Measurements from ENCODE around the gene AGMO. TPM values are rescaled to one million over a fixed set of nuclear protein-coding genes. Genes with fewer than 3 reads are reported as not detected.

AGMO gene
- total and polyA plus RNA-seq, 12 donors = 0.05 to 0.34 (median 0.15) TPM; not detected in 7

DNA sequence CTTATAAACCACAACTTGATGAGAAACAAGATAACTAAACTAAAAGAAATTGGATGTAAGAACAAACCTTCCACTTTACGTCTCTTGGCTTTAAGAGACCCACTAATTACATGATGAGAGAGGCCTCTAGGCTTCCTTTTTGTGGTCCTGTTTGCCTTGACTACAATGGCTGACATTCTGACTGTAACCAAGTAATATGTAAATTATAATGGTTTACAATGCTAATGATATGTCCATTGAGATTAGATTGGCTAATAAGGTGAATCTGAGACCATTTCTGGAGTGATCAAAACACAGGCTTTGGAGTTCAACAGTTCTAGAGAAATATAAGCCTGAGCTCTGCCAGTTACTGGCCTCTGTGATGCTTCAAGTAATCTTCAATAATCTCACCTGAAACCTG is 39.4 kb upstream of the AGMO start:
- no peak for DNase-seq
- Histone ChIP-seq H3K4me3 (no peak overlapping the region), H3K27ac (no peak overlapping the region), H3K27me3 (no peaks in the 10 kb centered on the region), H3K9me3 (replicated peaks in 1 of 3) (no peaks in the 10 kb centered on the region), H3K36me3 (replicated peaks in 1 of 2) (no peaks in the 10 kb centered on the region), H3K4me1 (replicated peaks in 1 of 2) (no peaks in the 10 kb centered on the region)
- 53 to 71% (median 61%) methylated on average over 1 of the region's 1 CpG for WGBS, 4 donors
- TF ChIP-seq, protein P1, sequence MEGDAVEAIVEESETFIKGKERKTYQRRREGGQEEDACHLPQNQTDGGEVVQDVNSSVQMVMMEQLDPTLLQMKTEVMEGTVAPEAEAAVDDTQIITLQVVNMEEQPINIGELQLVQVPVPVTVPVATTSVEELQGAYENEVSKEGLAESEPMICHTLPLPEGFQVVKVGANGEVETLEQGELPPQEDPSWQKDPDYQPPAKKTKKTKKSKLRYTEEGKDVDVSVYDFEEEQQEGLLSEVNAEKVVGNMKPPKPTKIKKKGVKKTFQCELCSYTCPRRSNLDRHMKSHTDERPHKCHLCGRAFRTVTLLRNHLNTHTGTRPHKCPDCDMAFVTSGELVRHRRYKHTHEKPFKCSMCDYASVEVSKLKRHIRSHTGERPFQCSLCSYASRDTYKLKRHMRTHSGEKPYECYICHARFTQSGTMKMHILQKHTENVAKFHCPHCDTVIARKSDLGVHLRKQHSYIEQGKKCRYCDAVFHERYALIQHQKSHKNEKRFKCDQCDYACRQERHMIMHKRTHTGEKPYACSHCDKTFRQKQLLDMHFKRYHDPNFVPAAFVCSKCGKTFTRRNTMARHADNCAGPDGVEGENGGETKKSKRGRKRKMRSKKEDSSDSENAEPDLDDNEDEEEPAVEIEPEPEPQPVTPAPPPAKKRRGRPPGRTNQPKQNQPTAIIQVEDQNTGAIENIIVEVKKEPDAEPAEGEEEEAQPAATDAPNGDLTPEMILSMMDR (IDR thresholded peaks at IDR 0.05) = no peak
- TF ChIP-seq POLR2A (IDR thresholded peaks at IDR 0.05) = no peak
- intact Hi-C loops (cut with DNase I) = no loop called here

DNA sequence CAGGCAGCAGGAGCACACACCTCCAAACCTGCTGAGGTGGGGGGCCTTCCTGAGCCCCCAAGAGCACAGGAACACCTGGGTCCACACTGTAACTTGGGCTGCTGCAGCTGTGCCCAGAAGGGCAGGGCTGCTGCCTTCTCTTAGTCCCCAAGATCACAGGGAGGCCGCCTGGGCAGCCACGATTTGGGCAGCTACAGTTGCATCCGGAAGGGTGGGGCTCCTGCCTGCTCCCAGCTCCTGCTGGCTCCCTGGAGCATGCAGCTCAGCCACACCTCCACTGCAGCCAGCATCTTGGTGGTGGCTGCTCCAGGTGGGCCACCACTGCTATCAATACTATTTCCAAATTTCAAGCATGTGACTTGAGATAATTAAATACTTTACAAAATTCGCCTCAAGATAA is 38.5 kb upstream of the AGMO start:
- Histone ChIP-seq H3K4me1 (replicated peaks in 1 of 2) (no peaks in the 10 kb centered on the region), H3K27ac (no peak overlapping the region), H3K4me3 (no peak overlapping the region), H3K36me3 (replicated peaks in 1 of 2) (no peaks in the 10 kb centered on the region), H3K9me3 (replicated peaks in 1 of 3) (no peaks in the 10 kb centered on the region), H3K27me3 (no peaks in the 10 kb centered on the region)
- TF ChIP-seq, protein P1 (IDR thresholded peaks at IDR 0.05) = no peak
- TF ChIP-seq POLR2A (IDR thresholded peaks at IDR 0.05) = no peak
- DNase-seq = no peak
- 40 to 76% (median 72%) methylated on average over 2 to 4 of the region's 4 CpGs for WGBS, 4 donors
- intact Hi-C loops (cut with DNase I) = no loop called here

DNA sequence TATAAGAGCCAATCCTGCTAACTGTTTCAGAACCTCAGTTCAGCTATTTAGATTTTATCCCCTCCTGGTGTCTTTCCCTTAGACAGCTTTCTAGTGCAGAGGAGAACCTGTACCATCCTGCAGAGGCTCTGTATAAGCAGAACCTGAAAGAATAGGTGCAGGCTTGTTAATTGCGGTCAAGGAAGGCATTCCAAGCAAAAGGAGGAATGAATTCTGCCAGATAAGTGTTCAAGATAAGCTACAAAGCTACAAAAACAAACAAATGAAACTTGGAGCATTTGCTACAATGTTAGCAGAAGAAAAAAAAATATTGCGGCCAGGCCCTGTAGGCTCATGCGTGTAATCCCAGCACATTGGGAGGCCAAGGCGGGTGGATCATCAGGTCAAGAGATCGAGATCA is 32.6 kb upstream of the AGMO start:
- no peaks in the 10 kb centered on the region for H3K4me1 ChIP-seq (replicated peaks in 1 of 2)
- H3K9me3 ChIP-seq (replicated peaks in 1 of 3) = no peaks in the 10 kb centered on the region
- H3K27me3 ChIP-seq = no peaks in the 10 kb centered on the region
- no peak overlapping the region for H3K4me3 ChIP-seq
- no peak for TF ChIP-seq POLR2A (IDR thresholded peaks at IDR 0.05)
- TF ChIP-seq, protein P1 (IDR thresholded peaks at IDR 0.05) = no peak
- WGBS, 4 donors = 61 to 73% (median 67%) methylated on average over 5 of the region's 5 CpGs
- no peak for DNase-seq
- no peak overlapping the region for H3K27ac ChIP-seq
- H3K36me3 ChIP-seq (replicated peaks in 1 of 2) = no peaks in the 10 kb centered on the region
- intact Hi-C loops (cut with DNase I) = no loop called here

DNA sequence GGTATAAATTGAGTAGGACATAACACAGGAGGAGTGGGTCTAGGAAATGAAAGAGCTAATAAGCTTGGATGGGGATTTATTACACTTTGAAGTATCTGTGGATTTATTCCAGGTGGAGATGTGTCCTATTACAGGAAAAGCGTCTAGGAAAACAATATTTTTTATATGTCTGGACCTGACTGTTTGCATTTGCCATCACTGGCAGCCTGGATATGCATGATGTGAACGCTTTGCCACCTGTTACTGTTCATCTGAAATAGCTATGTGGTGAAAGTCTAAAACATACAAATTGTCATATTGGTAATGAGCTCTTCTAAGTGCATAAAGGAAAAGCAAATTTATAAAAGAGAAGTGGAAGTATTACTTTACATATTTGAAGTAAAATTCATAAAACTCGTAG is 31.6 kb upstream of the AGMO start:
- intact Hi-C loops (cut with DNase I) = no loop called here
- TF ChIP-seq, protein P1 (IDR thresholded peaks at IDR 0.05) = no peak
- TF ChIP-seq POLR2A (IDR thresholded peaks at IDR 0.05) = no peak

More for the DNA sequence above, 31.6 kb upstream of the AGMO start:
- Histone ChIP-seq H3K4me1 (replicated peaks in 1 of 2) (no peaks in the 10 kb centered on the region), H3K9me3 (replicated peaks in 1 of 3) (no peaks in the 10 kb centered on the region), H3K27me3 (no peaks in the 10 kb centered on the region), H3K27ac (no peak overlapping the region), H3K36me3 (replicated peaks in 1 of 2) (no peaks in the 10 kb centered on the region), H3K4me3 (no peak overlapping the region)
- WGBS, 4 donors = 57 to 81% (median 71%) methylated on average over 3 of the region's 3 CpGs
- no peak for DNase-seq
